Natural killer cell treated with Interleukin-12 subunit alpha and Interleukin-12 subunit beta and Interleukin-15 and Interleukin-18, amount 100 ng/mL, for 72 hours (primary cell): Measurements from ENCODE around the gene CEL. TPM values are rescaled to one million over a fixed set of nuclear protein-coding genes. Genes with fewer than 3 reads are reported as not detected.
"Not testable (repeated sequence)": the region's sequence is repeated elsewhere in the genome, so short reads cannot be mapped to it uniquely, and the experiment has no call there.

ENCODE experiments used
- ATAC-seq, 2 donors: fragments of 150-1000 bp; cut with Tn5 transposase in 1 of 2; sonication (Bioruptor Pico), chemical (Tn5 transposase) in 1 of 2; 2 replicates each; pipeline ENCODE4 v1.10.0; 2021
- DNase-seq: peaks from one replicate; pipeline ENCODE4 v3.0.0; 2022; ENCODE audit warnings: low spot score
- H3K27ac Mint-ChIP-seq, 2 donors: 1 replicate in 1 of 2; 2 replicates in 1 of 2; pipeline ENCODE4 v1.8.0; 2022; ENCODE audit warnings: mixed read lengths in 2 of 2, mild to moderate bottlenecking in 1 of 2, moderate library complexity in 1 of 2
- H3K27me3 Mint-ChIP-seq, 2 donors: 1 replicate in 1 of 2; 2 replicates in 1 of 2; pipeline ENCODE4 v1.8.0; 2022; ENCODE audit warnings: mixed read lengths in 2 of 2
- H3K36me3 Mint-ChIP-seq: one replicate; pipeline ENCODE4 v1.8.0; 2022; ENCODE audit warnings: mixed read lengths
- H3K4me1 Mint-ChIP-seq, 2 donors: 1 replicate in 1 of 2; 2 replicates in 1 of 2; pipeline ENCODE4 v1.8.0; 2022; ENCODE audit warnings: low read depth in 2 of 2, mixed read lengths in 2 of 2, mild to moderate bottlenecking in 1 of 2
- H3K4me3 Mint-ChIP-seq: one replicate; pipeline ENCODE4 v1.8.0; 2022; ENCODE audit warnings: mixed read lengths
- H3K9me3 Mint-ChIP-seq: 2 replicates; pipeline ENCODE4 v1.8.0; 2022; ENCODE audit warnings: mixed read lengths
- total RNA-seq, 2 donors: library from RNA; stranded (reverse); gene quantifications; one replicate each; pipeline ENCODE4 v1.2.3, GENCODE V29; 2022

CEL gene
- total RNA-seq, 2 donors from 2014 or later = 0.95 to 2.1 TPM

GRCh38 chr9:133063159-133063499 lies 1.3 kb downstream of the CEL start:
- ATAC-seq (no peak), DNase-seq (no peak)
- Mint-ChIP-seq H3K9me3 (no peaks in the 10 kb centered on the region), H3K27ac (no peak overlapping the region), H3K27me3 (no peaks in the 10 kb centered on the region), H3K4me1 (peaks cover 18 to 21% of the 10 kb centered on the region in 2 donors), H3K4me3 (no peak overlapping the region), H3K36me3 (no peaks in the 10 kb centered on the region)

- ATAC-seq = no peak
- no peak overlapping the region for H3K27ac Mint-ChIP-seq
- H3K27me3 Mint-ChIP-seq = no peaks in the 10 kb centered on the region
These were observed 1.9 kb downstream of the CEL start for GRCh38 chr9:133063500-133064231.

GRCh38 chr9:133064241-133065069 lies 2.7 kb downstream of the CEL start:
- no peak overlapping the region for H3K4me3 Mint-ChIP-seq
- H3K27me3 Mint-ChIP-seq = no peaks in the 10 kb centered on the region
- DNase-seq (no peak), ATAC-seq (no peak)
- no peak overlapping the region for H3K27ac Mint-ChIP-seq
- no peaks in the 10 kb centered on the region for H3K9me3 Mint-ChIP-seq
- no peaks in the 10 kb centered on the region for H3K36me3 Mint-ChIP-seq
- H3K4me1 Mint-ChIP-seq = peaks cover 4 to 8% of the 10 kb centered on the region in 2 donors

More at GRCh38 chr9:133063500-133064231, 1.9 kb downstream of the CEL start:
- H3K4me3 Mint-ChIP-seq = no peak overlapping the region
- peaks cover 12 to 16% of the 10 kb centered on the region in 2 donors for H3K4me1 Mint-ChIP-seq
- H3K36me3 Mint-ChIP-seq = no peaks in the 10 kb centered on the region
- no peaks in the 10 kb centered on the region for H3K9me3 Mint-ChIP-seq
- no peak for DNase-seq

- Mint-ChIP-seq H3K4me3 (no peak overlapping the region), H3K36me3 (no peaks in the 10 kb centered on the region)
- ATAC-seq = no peak
These were observed 3.2 kb downstream of the CEL start for GRCh38 chr9:133065070-133065388.

GRCh38 chr9:133066181-133066983 lies 4.6 kb downstream of the CEL start:
- Mint-ChIP-seq H3K36me3 (no peaks in the 10 kb centered on the region), H3K27me3 (no peaks in the 10 kb centered on the region), H3K4me3 (no peak overlapping the region), H3K4me1 (no peaks in the 10 kb centered on the region), H3K9me3 (no peaks in the 10 kb centered on the region), H3K27ac (no peak overlapping the region)
- no peak for ATAC-seq
- no peak for DNase-seq

More at GRCh38 chr9:133065070-133065388, 3.2 kb downstream of the CEL start:
- Mint-ChIP-seq H3K27me3 (no peaks in the 10 kb centered on the region), H3K9me3 (no peaks in the 10 kb centered on the region), H3K27ac (no peak overlapping the region), H3K4me1 (peaks cover 0 to 3% of the 10 kb centered on the region in 2 donors)
- no peak for DNase-seq

- Mint-ChIP-seq H3K27me3 (no peaks in the 10 kb centered on the region), H3K36me3 (no peaks in the 10 kb centered on the region), H3K27ac (no peak overlapping the region), H3K4me1 (peaks cover 0 to 2% of the 10 kb centered on the region in 2 donors), H3K4me3 (no peak overlapping the region), H3K9me3 (no peaks in the 10 kb centered on the region)
- DNase-seq (no peak), ATAC-seq (no peak)
These were observed 5.2 kb downstream of the CEL start for GRCh38 chr9:133067006-133067405.

GRCh38 chr9:133067813-133068212 lies 6.0 kb downstream of the CEL start:
- H3K9me3 Mint-ChIP-seq = no peaks in the 10 kb centered on the region
- DNase-seq (no peak), ATAC-seq (no peak)
- H3K4me1 Mint-ChIP-seq = peaks cover 0 to 2% of the 10 kb centered on the region in 2 donors
- H3K36me3 Mint-ChIP-seq = no peaks in the 10 kb centered on the region
- no peaks in the 10 kb centered on the region for H3K27me3 Mint-ChIP-seq
- no peak overlapping the region for H3K27ac Mint-ChIP-seq
- no peak overlapping the region for H3K4me3 Mint-ChIP-seq

GRCh38 chr9:133068431-133068830 lies 6.7 kb downstream of the CEL start:
- H3K4me1 Mint-ChIP-seq, H3K27ac Mint-ChIP-seq, H3K9me3 Mint-ChIP-seq, ATAC-seq, H3K36me3 Mint-ChIP-seq, DNase-seq, H3K27me3 Mint-ChIP-seq, H3K4me3 Mint-ChIP-seq: not testable (repeated sequence)

GRCh38 chr9:133070500-133070961 lies 8.8 kb downstream of the CEL start:
- ATAC-seq, H3K36me3 Mint-ChIP-seq, DNase-seq, H3K9me3 Mint-ChIP-seq, H3K4me1 Mint-ChIP-seq, H3K4me3 Mint-ChIP-seq, H3K27me3 Mint-ChIP-seq, H3K27ac Mint-ChIP-seq: not testable (repeated sequence)

- not testable (repeated sequence) for H3K9me3 Mint-ChIP-seq, H3K27ac Mint-ChIP-seq, ATAC-seq, H3K4me1 Mint-ChIP-seq, H3K27me3 Mint-ChIP-seq, H3K4me3 Mint-ChIP-seq, H3K36me3 Mint-ChIP-seq, DNase-seq
These were observed 9.2 kb downstream of the CEL start for GRCh38 chr9:133070985-133071384.

- Mint-ChIP-seq H3K27ac (no peak overlapping the region), H3K27me3 (no peaks in the 10 kb centered on the region), H3K4me1 (peaks cover 0 to 2% of the 10 kb centered on the region in 2 donors)
These were observed 9.8 kb downstream of the CEL start for GRCh38 chr9:133071484-133072150.

GRCh38 chr9:133072210-133072609 lies 10.4 kb downstream of the CEL start:
- not testable (repeated sequence) for H3K27ac Mint-ChIP-seq, H3K9me3 Mint-ChIP-seq, H3K36me3 Mint-ChIP-seq, H3K27me3 Mint-ChIP-seq, H3K4me3 Mint-ChIP-seq, DNase-seq, H3K4me1 Mint-ChIP-seq, ATAC-seq

More at GRCh38 chr9:133071484-133072150, 9.8 kb downstream of the CEL start:
- no peak overlapping the region for H3K4me3 Mint-ChIP-seq
- no peaks in the 10 kb centered on the region for H3K9me3 Mint-ChIP-seq
- DNase-seq (no peak), ATAC-seq (no peak)
- H3K36me3 Mint-ChIP-seq = no peaks in the 10 kb centered on the region
